ENCODE data around the gene CCDC17.

Gene CCDC17

DNA sequence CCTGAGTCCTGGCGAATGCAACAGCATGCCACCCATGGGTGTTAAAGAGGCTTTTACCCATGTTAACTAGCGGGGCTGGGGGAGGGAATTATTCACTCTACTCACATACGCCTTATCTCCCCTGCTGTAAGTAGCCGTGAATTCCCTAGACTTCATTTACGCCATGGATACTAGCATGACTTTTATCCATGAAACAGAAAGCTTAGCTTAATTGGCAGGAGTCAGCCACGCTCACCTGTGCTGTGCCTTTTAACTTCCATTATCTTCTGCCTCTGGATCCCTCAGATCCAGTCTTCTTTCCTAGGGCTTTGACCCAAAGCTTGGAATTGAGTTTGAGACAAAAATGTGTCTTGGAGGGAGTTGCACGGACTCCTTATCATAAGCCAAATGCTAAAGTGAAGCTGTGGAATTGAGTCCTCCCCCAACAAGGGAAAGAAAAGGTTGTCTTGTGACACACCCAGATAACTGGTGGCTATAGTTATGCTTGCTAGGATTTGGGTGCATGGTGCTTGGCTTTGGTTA lies 49.7 kb downstream of the CCDC17 start:
- DNase-seq, result no peak

DNA sequence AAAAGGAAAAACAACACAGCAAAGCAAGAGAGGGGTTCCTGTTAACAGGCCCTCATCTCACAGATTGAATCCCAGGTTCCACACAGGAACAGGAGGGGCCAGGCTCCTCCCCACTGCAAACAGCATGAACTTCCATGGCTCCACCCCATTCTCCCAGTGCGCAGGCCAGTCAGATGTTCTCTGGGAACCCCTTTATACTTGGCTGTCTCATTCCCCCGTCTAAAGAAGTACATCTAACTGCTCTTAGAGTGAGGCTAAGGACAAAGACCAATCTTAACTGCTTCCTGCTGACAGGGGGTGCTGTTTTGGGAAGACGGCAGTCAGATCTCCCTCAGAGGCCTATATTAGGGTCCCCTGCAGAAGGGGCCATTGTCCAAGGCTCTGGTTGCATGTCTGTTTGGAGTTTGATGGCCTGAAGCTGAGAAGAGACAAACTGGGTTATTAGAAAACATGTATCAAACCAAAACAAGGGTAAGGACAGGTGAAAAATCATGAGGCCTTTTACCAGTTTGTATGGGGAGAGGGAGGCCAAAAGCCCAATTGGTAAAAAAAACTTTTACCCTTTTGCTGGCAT lies 50.5 kb downstream of the CCDC17 start:
- no peak for DNase-seq

DNA sequence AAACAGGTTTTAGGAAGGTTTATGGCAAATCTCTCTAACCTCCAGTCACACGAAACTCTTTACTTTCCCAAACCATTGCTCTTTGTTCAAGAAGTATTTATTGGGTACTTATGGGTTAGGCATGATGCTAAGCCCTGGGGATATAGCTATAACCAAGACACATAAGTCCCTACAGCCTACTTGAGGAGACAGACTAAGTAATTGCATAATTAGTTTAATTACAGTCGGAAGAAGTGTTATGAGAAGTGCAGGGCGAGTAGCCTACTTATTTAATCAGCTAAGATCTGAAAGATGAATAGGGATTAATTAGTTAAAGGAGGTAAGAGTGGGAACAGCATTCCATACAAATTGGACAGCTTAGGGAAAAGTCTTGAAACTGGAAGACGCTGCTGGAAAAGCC lies 53.2 kb downstream of the CCDC17 start:
- DNase-seq, result no peak

All from GOT3 (cell line).